B cell (primary cell): ENCODE measurements around the gene GRAMD2B. TPM values are rescaled to one million over a fixed set of nuclear protein-coding genes. Genes with fewer than 3 reads are reported as not detected.

Experiments used
- ATAC-seq: fragments of 200-7000 bp; cut with Tn5 transposase; one replicate; pipeline ENCODE4 v1.10.0; 2021; ENCODE audit warnings: low read depth, mild to moderate bottlenecking, moderate number of reproducible peaks, moderate library complexity
- CTCF ChIA-PET: fragments of 350-600 bp; sonication (Branson Sonifier 250); formaldehyde crosslinking; loops from one replicate; lab custom pipeline; 2021; ENCODE audit warnings: antibody characterized with exemption, inconsistent platforms; lab: Charles Lee
- POLR2A ChIA-PET: fragments of 350-600 bp; sonication (Branson Sonifier 250); formaldehyde crosslinking; loops from one replicate; lab custom pipeline; 2021; ENCODE audit warnings: antibody characterized with exemption; lab: Charles Lee
- DNase-seq: peaks from one replicate; pipeline ENCODE4 v3.0.0; 2013
- H2AFZ ChIP-seq: 2 replicates; pipeline ENCODE4 v1.6.1; 2012; ENCODE audit warnings: mild to moderate bottlenecking, low read depth, low read length; ENCODE audit not compliant: insufficient read depth, poor library complexity, severe bottlenecking
- H3K27ac ChIP-seq, 2 donors: 1 replicate in 1 of 2; 2 replicates in 1 of 2; pipeline ENCODE4 v1.5.1; 2012 to 2013; ENCODE audit warnings: low read length in 2 of 2, mild to moderate bottlenecking in 2 of 2, moderate library complexity in 1 of 2
- H3K27me3 ChIP-seq, 4 experiments: fragments of 200-600 bp in 1 of 4; sonication (generic) in 1 of 4; replicated peaks in 1 of 4; 1 replicate in 2 of 4; 2 replicates in 2 of 4; pipeline versions ENCODE4 v1.6.1 to v1.7.0; 2013 to 2016; ENCODE audit warnings: low read length in 3 of 4, mild to moderate bottlenecking in 2 of 4, mixed read lengths in 1 of 4, moderate library complexity in 1 of 4; ENCODE audit not compliant: insufficient read depth in 4 of 4, control insufficient read depth in 3 of 4; ENCODE audit errors: control extremely low read depth in 1 of 4
- H3K36me3 ChIP-seq, 2 experiments: replicated peaks in 1 of 2; 1 replicate in 1 of 2; 2 replicates in 1 of 2; pipeline versions ENCODE4 v1.6.1 to v1.7.1; 2013; ENCODE audit warnings: low read length in 1 of 2; ENCODE audit not compliant: insufficient read depth in 2 of 2, control insufficient read depth in 1 of 2; ENCODE audit errors: control extremely low read depth in 1 of 2, extremely low read depth in 1 of 2
- H3K4me1 ChIP-seq, 2 donors: fragments of 200-600 bp in 1 of 2; sonication (generic) in 1 of 2; 1 replicate in 1 of 2; 2 replicates in 1 of 2; pipeline versions ENCODE4 v1.5.1 to v1.6.1; 2013 to 2017; ENCODE audit warnings: low read length in 2 of 2; ENCODE audit not compliant: control insufficient read depth in 2 of 2, insufficient read depth in 2 of 2
- H3K4me2 ChIP-seq: replicated peaks from 2 replicates; pipeline ENCODE3; 2012; ENCODE audit warnings: mild to moderate bottlenecking, low read depth, low read length; ENCODE audit not compliant: poor library complexity, severe bottlenecking
- H3K4me3 ChIP-seq, 5 experiments: fragments of 200-600 bp in 1 of 5; sonication (generic) in 1 of 5; 1 replicate in 3 of 5; 2 replicates in 2 of 5; pipeline versions ENCODE4 v1.5.1 to v1.7.0; 2011 to 2016; ENCODE audit warnings: low read length in 4 of 5, mild to moderate bottlenecking in 4 of 5, low read depth in 2 of 5, control low read depth in 1 of 5, moderate library complexity in 1 of 5; ENCODE audit not compliant: insufficient read depth in 1 of 5; ENCODE audit errors: control extremely low read depth in 1 of 5, extremely low read depth in 1 of 5
- H3K79me2 ChIP-seq: fragments of 200-600 bp; sonication (generic); one replicate; pipeline ENCODE4 v1.6.0; 2016; ENCODE audit warnings: low read length; ENCODE audit not compliant: control insufficient read depth, insufficient read depth
- H3K9ac ChIP-seq: fragments of 200-600 bp; sonication (generic); 2 replicates; pipeline ENCODE4 v1.6.1; 2017; ENCODE audit warnings: mild to moderate bottlenecking, low read length, moderate library complexity
- H3K9me3 ChIP-seq, 3 donors: one replicate each; pipeline versions ENCODE4 v1.6.1 to v1.7.1; 2013; ENCODE audit warnings: low read length in 2 of 3; ENCODE audit not compliant: control insufficient read depth in 2 of 3, insufficient read depth in 1 of 3; ENCODE audit errors: control extremely low read depth in 1 of 3
- H4K20me1 ChIP-seq: 2 replicates; pipeline ENCODE4 v1.6.0; 2012; ENCODE audit warnings: mild to moderate bottlenecking, low read length; ENCODE audit not compliant: insufficient read depth, control insufficient read depth, poor library complexity, severe bottlenecking
- H3K27ac Mint-ChIP-seq: one replicate; pipeline ENCODE4 v1.8.0; 2021; ENCODE audit warnings: mixed read lengths
- H3K27me3 Mint-ChIP-seq: one replicate; pipeline ENCODE4 v1.8.0; 2021; ENCODE audit warnings: mixed read lengths
- H3K4me1 Mint-ChIP-seq: one replicate; pipeline ENCODE4 v1.8.0; 2021; ENCODE audit warnings: mixed read lengths
- H3K4me3 Mint-ChIP-seq: one replicate; pipeline ENCODE4 v1.8.0; 2021; ENCODE audit warnings: mixed read lengths
- H3K9me3 Mint-ChIP-seq: one replicate; pipeline ENCODE4 v1.8.0; 2022; ENCODE audit warnings: mixed read lengths; ENCODE audit not compliant: insufficient read depth
- CTCF ChIP-seq: fragments of 200-600 bp; IDR thresholded peaks from one replicate; pipeline ENCODE4 v1.8.0; 2022; ENCODE audit warnings: antibody characterized with exemption, mild to moderate bottlenecking
- EZH2 ChIP-seq: IDR thresholded peaks from 2 replicates; pipeline ENCODE4 v1.6.1; 2012; ENCODE audit warnings: borderline replicate concordance, low read depth, mild to moderate bottlenecking, moderate library complexity, low read length; ENCODE audit not compliant: insufficient read depth, poor library complexity, severe bottlenecking
- WGBS: methylation state at CpG from one replicate; pipeline ENCODE4 v1.1.5; 2013; ENCODE audit warnings: missing lambda C conversion rate; ENCODE audit not compliant: insufficient coverage; 5-methylcytosine and 5-hydroxymethylcytosine counted together
- intact Hi-C: fragments of 100-400 bp; cut with micrococcal nuclease; formaldehyde crosslinking; loops from one replicate; pipeline ENCODE4 v1.10.0; 2022
- polyA plus RNA-seq: library from polyadenylated mRNA; depleted of rRNA; stranded (reverse); fragments of >200 nt; gene quantifications from 2 replicates; pipeline ENCODE4 v1.2.3, GENCODE V29; 2012
- total RNA-seq, 2 donors: library from RNA; stranded (reverse); fragments of 120-200 nt in 1 of 2; gene quantifications; 1 replicate in 1 of 2; 2 replicates in 1 of 2; pipeline versions ENCODE4 v1.2.3 to v1.2.4, GENCODE V29; 2013 to 2022

Gene GRAMD2B
- total and polyA plus RNA-seq, 2 donors (not counting 1 experiment from before 2014, with no cell fraction given) = 0.86 to 3.6 TPM

GRCh38 chr5:126542441-126542840 is 119.2 kb downstream of the GRAMD2B start:
- no peak overlapping the region for H2AFZ ChIP-seq
- H3K4me3 Mint-ChIP-seq = no peak overlapping the region
- no peak overlapping the region for H3K9ac ChIP-seq
- H3K36me3 ChIP-seq = no peaks in the 10 kb centered on the region
- H3K27ac ChIP-seq = no peak overlapping the region
- POLR2A ChIA-PET = interaction anchor here (0.7 kb wide), 1 partner anchor 10 kb away, joined by 3 read pairs; no protein-coding TSS in a partner anchor
- TF ChIP-seq CTCF = no peak
- no peak for TF ChIP-seq EZH2
- no peaks in the 10 kb centered on the region for H4K20me1 ChIP-seq
- no peak for DNase-seq
- no peak for ATAC-seq
- CTCF ChIA-PET = interaction anchor here (0.6 to 7.2 kb wide), 5 partner anchors 11 to 204 kb away, joined by 3 to 93 read pairs (median 4); no protein-coding TSS in a partner anchor
- no peak overlapping the region for H3K27ac Mint-ChIP-seq
- H3K4me1 ChIP-seq = no peaks in the 10 kb centered on the region
- peaks cover 0 to 3% (median 0%) of the 10 kb centered on the region in 3 donors for H3K9me3 ChIP-seq
- no peaks in the 10 kb centered on the region for H3K9me3 Mint-ChIP-seq
- WGBS = no CpG with 5 or more reads among the region's 2 CpGs
- H3K4me3 ChIP-seq = no peak overlapping the region
- H3K27me3 Mint-ChIP-seq = no peaks in the 10 kb centered on the region
- H3K79me2 ChIP-seq = no peaks in the 10 kb centered on the region
- no peaks in the 10 kb centered on the region for H3K27me3 ChIP-seq
- H3K4me2 ChIP-seq = no peak overlapping the region
- H3K4me1 Mint-ChIP-seq = no peaks in the 10 kb centered on the region
- intact Hi-C loops = no loop called here

DNA sequence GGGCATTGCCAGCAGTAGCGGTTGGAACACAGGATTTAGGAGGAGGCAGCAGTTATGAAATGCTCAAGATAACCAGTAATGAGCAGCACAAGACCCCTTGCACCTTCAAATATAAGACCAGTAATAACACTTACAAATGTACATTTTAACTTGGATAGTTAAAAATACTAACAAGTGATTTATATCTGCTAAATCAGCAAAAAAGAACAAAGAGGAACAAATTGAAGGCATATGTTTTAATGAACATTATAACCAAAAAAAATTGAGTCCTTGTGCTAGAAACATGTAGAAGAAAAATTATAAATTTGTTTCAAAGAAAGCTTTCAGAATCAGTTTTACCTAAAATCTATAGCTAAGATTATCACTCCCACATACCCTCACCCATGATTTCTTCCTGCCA is 119.8 kb downstream of the GRAMD2B start:
- no peaks in the 10 kb centered on the region for H3K27me3 Mint-ChIP-seq
- H3K27me3 ChIP-seq = no peaks in the 10 kb centered on the region
- H3K9me3 Mint-ChIP-seq = no peaks in the 10 kb centered on the region
- POLR2A ChIA-PET = no interaction called here
- peaks cover 0 to under 1% (median 0%) of the 10 kb centered on the region in 3 donors for H3K9me3 ChIP-seq
- DNase-seq (no peak), ATAC-seq (no peak)
- H3K4me3 Mint-ChIP-seq = no peak overlapping the region
- no peak overlapping the region for H3K4me2 ChIP-seq
- no peaks in the 10 kb centered on the region for H3K4me1 ChIP-seq
- no peak overlapping the region for H2AFZ ChIP-seq
- H3K9ac ChIP-seq = no peak overlapping the region
- H3K27ac Mint-ChIP-seq = no peak overlapping the region
- H3K36me3 ChIP-seq = no peaks in the 10 kb centered on the region
- TF ChIP-seq EZH2 (no peak), CTCF (no peak)
- no peak overlapping the region for H3K4me3 ChIP-seq
- no peaks in the 10 kb centered on the region for H3K79me2 ChIP-seq
- intact Hi-C loops = no loop called here
- no peaks in the 10 kb centered on the region for H3K4me1 Mint-ChIP-seq
- H3K27ac ChIP-seq = no peak overlapping the region
- H4K20me1 ChIP-seq = no peaks in the 10 kb centered on the region
- no CpG with 5 or more reads among the region's 1 CpG for WGBS
- CTCF ChIA-PET = interaction anchor here (0.7 to 7.2 kb wide), 8 partner anchors 17 to 785 kb away, joined by 3 to 93 read pairs (median 3); no protein-coding TSS in a partner anchor
